PFSK-1 (cell line): ENCODE data around the gene UBAP1L.

ENCODE experiments used
- FOXP2 ChIP-seq: optimal IDR thresholded peaks from 2 replicates; pipeline ENCODE3; 2011; ENCODE audit warnings: borderline replicate concordance, control low read depth, inconsistent platforms; ENCODE audit not compliant: insufficient read depth; ENCODE audit errors: extremely low read length, extremely low read depth
- POLR2AphosphoS5 ChIP-seq: IDR thresholded peaks from 2 replicates; pipeline ENCODE4 v1.6.1; 2012; ENCODE audit warnings: low read depth, mild to moderate bottlenecking, control low read depth, low read length, moderate library complexity
- SIN3A ChIP-seq: IDR thresholded peaks from 2 replicates; pipeline ENCODE4 v1.6.1; 2012; ENCODE audit warnings: mild to moderate bottlenecking, low read length, moderate library complexity, borderline replicate concordance; ENCODE audit not compliant: insufficient read depth
- TAF1 ChIP-seq: IDR thresholded peaks from 2 replicates; pipeline ENCODE4 v1.6.1; 2012; ENCODE audit warnings: low read length, control low read depth, borderline replicate concordance; ENCODE audit not compliant: insufficient read depth
- TF ChIP-seq, protein P1 (sequence below), 2 experiments: IDR thresholded peaks; 2 replicates each; pipeline versions ENCODE4 v1.6.1 to v1.8.0; 2011 to 2012; ENCODE audit warnings: low read depth in 2 of 2, low read length in 2 of 2, control low read depth in 1 of 2, inconsistent platforms in 1 of 2, mild to moderate bottlenecking in 1 of 2, moderate library complexity in 1 of 2; ENCODE audit not compliant: insufficient read depth in 1 of 2

Gene UBAP1L

DNA sequence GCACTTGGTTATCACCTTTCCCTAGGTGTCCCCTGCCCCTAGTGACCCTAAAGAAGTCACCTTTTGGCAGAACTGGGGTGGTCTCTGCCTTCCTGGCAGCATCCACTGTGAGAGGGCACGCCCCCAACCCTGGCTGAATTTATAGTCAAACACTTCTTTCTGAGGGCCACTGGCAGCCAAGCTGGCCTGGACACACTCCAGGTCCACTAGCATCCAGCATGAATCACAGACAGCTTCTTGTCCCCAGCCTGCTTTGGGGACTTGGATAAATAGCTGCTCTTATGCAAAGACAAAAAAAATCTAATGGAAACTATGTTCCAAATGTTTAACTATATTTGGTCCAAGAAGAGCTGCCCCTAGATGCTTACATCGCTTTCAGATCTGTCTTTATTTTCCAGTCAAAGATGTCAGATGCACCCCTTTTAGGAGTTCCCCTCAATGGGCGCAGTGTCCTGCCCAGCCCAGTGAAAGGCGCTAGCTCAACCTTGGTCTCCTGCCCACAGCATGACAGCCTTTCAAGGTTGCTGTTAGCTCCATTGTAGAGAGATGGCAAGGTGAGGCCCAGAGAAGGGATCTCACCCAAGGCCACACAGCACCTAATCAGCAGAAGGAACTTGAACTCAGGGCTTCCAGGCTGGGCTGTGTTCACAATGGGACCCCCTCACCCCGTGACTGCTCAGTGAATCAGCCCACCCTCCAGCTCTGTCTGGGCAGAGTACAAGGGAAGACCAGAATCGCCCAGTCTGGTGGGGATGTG lies 54.2 kb downstream of the UBAP1L start:
- TF ChIP-seq SIN3A (no peak), POLR2AphosphoS5 (no peak), FOXP2 (no peak), TAF1 (no peak)
- TF ChIP-seq, protein P1, sequence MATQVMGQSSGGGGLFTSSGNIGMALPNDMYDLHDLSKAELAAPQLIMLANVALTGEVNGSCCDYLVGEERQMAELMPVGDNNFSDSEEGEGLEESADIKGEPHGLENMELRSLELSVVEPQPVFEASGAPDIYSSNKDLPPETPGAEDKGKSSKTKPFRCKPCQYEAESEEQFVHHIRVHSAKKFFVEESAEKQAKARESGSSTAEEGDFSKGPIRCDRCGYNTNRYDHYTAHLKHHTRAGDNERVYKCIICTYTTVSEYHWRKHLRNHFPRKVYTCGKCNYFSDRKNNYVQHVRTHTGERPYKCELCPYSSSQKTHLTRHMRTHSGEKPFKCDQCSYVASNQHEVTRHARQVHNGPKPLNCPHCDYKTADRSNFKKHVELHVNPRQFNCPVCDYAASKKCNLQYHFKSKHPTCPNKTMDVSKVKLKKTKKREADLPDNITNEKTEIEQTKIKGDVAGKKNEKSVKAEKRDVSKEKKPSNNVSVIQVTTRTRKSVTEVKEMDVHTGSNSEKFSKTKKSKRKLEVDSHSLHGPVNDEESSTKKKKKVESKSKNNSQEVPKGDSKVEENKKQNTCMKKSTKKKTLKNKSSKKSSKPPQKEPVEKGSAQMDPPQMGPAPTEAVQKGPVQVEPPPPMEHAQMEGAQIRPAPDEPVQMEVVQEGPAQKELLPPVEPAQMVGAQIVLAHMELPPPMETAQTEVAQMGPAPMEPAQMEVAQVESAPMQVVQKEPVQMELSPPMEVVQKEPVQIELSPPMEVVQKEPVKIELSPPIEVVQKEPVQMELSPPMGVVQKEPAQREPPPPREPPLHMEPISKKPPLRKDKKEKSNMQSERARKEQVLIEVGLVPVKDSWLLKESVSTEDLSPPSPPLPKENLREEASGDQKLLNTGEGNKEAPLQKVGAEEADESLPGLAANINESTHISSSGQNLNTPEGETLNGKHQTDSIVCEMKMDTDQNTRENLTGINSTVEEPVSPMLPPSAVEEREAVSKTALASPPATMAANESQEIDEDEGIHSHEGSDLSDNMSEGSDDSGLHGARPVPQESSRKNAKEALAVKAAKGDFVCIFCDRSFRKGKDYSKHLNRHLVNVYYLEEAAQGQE (IDR thresholded peaks at IDR 0.05; ENCODE audit: insufficient read depth in 1 of 2, low read depth in 2 of 2, low read length in 2 of 2): no peak

DNA sequence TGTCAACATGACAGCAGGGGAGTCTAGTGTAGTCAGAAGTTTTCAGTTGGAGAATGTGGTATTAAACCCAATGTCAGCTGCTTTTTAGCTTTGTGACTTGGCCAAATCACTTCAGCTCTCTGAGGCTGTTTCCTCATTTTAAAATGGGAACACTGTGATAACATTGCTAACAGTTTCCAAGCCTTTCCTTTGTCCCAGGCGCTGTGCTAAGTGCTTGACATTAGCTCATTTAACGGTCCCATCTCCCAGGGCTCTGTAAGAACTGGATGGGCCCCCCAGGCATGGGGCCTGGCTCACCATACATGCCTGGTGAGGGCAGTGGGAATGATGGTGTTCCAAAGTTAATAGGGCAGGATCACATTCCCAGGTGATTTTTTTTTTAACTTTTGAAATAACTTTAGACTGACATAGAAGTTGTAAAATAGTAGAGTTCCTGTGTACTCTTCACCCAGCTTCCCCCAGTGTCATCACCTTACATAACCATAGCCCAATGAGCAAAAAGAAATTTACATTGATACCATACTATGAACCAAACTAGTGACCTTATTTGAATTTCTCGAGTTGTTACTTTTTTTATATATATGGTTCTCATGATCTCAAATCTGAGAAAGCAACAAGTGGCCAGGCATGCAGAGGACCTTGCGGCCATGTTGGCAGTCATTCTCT lies 54.9 kb downstream of the UBAP1L start:
- TF ChIP-seq SIN3A (no peak), POLR2AphosphoS5 (no peak), TAF1 (no peak), FOXP2 (no peak)
- TF ChIP-seq, protein P1 (IDR thresholded peaks at IDR 0.05; ENCODE audit: insufficient read depth in 1 of 2, low read depth in 2 of 2, low read length in 2 of 2): no peak

DNA sequence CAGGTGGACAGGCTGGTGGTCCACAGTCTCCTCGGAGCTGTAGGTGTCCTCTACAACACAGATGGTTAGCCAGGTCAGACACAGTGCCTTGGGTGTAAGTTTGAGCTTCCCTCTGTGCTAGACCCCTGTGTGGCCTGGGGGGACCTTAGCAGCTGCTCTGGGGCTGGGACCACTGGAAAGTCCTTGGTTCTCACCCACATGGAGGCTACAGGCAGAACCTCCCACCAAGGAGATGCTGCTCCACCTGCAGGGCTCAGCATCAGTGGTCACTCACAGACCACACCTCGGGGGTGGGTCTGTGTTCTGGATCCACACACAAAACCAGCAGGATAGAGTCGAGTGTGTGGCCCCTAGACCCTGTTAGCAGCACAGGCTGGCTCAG lies 55.6 kb downstream of the UBAP1L start:
- TF ChIP-seq FOXP2 (no peak), TAF1 (no peak), POLR2AphosphoS5 (no peak), SIN3A (no peak)
- TF ChIP-seq, protein P1 (IDR thresholded peaks at IDR 0.05; ENCODE audit: insufficient read depth in 1 of 2, low read depth in 2 of 2, low read length in 2 of 2): no peak

DNA sequence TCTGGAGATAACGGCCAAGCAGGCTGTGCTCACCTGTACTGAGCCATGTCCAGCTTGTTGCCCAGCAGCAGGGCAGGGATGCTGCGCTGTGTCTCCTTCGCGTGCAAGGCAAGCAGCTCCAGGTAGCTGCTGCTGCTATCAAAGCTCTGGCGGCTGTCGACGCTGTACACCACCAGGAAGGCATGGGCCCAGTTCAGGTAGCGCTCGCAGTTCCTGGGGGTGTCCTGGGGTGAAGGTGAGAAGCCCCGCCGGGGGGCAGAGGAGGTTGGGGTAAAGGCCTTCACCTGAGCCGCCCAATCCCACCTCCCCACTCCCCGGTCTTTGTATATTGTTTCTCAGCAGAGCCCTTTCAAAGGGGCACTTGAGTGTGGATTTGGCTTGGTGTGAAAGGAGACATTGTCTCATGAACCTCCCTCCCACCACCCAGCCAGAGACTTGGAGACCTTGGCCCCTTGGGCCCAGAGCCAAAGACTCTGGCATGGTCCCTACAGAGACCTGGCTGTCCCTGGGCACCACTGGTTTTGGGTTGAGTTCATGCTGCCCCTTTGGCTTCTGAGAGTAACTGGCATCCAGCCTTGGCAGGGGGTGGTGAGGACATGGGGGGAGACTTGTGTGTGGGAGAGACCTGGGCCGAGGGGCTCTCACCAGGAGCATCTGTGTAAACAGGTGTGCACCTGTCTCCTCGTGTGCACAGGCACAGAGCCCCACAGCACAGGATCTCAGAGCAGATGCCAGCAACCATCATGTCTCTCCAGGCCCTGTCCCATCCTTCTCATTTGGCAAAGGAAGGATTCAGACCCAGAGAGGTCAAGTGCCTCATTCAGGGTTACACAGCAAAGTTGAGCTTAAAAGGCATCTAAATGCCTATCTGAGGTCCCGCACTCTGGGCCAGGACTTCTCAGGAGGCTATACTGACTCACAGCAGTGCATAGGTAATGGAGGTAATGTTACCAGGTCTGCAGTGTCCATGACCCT lies 56.3 kb downstream of the UBAP1L start:
- no peak for TF ChIP-seq POLR2AphosphoS5

DNA sequence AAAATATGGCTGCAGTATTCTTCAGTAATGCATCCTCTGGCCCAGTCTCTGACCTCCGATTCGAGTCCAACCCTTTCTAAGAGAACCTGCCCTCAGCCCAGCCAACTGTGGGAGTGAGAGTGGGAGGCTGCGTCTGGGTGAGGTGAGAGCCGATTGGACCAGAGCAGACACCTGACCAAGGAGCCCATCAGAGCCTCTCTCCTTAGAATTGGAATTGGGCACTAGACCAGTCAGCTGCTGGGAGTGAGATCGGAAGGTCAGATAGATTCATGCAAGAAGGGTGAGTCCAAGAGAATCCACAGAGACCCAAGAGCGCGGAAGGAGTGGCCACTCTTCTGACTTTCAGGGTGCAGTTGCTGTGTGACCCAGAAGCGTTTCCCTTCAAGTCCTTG lies 57.5 kb downstream of the UBAP1L start:
- no peak for TF ChIP-seq SIN3A
- no peak for TF ChIP-seq POLR2AphosphoS5
- TF ChIP-seq TAF1: no peak
- TF ChIP-seq FOXP2: no peak
- TF ChIP-seq, protein P1 (IDR thresholded peaks at IDR 0.05; ENCODE audit: insufficient read depth in 1 of 2, low read depth in 2 of 2, low read length in 2 of 2): no peak
